Measurements from ENCODE around the gene MTHFD2. TPM values are rescaled to one million over a fixed set of nuclear protein-coding genes. Genes with fewer than 3 reads are reported as not detected.

Gene MTHFD2
- total RNA-seq, 1 experiment from 2014 or later = 205 TPM

DNA sequence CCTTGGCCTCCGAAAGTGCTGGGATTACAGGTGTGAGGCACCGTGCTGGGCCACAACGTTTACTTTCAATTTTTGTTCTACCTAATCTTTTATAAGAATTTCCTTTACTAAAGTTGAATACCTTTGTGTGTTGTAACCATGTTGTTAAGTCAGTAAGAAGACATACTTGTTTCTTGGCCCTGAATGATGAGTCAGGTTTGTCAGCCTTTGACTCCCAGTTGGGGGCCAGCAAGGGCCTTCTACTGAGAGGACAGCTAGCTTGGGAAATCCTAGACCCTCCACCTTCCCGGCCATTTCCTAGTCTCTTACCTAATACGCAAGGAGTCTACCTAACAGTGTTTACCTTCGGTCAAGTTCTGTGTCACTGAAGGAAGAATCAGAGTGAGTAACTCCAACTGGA, 22.7 kb downstream of the MTHFD2 start:
- TF ChIP-seq CTCF (IDR thresholded peaks at IDR 0.05; ENCODE audit: unreplicated experiment) = no peak
- Mint-ChIP-seq H3K9me3 (ENCODE audit: low read depth, unreplicated experiment) (no peaks in the 10 kb centered on the region), H3K27ac (ENCODE audit: unreplicated experiment) (no peak overlapping the region), H3K36me3 (ENCODE audit: insufficient read depth, unreplicated experiment) (peaks cover 49% of the 10 kb centered on the region), H3K27me3 (ENCODE audit: unreplicated experiment) (no peaks in the 10 kb centered on the region), H3K4me1 (ENCODE audit: low read depth, unreplicated experiment) (peaks cover 4% of the 10 kb centered on the region), H3K4me3 (ENCODE audit: low read depth, unreplicated experiment) (no peak overlapping the region)
- intact Hi-C loops (cut with micrococcal nuclease; ENCODE audit: unreplicated experiment) = no loop called here
- CTCF ChIA-PET = no interaction called here
- no peak for DNase-seq
- no TSS peak for BruUV-seq (replicated peaks)

DNA sequence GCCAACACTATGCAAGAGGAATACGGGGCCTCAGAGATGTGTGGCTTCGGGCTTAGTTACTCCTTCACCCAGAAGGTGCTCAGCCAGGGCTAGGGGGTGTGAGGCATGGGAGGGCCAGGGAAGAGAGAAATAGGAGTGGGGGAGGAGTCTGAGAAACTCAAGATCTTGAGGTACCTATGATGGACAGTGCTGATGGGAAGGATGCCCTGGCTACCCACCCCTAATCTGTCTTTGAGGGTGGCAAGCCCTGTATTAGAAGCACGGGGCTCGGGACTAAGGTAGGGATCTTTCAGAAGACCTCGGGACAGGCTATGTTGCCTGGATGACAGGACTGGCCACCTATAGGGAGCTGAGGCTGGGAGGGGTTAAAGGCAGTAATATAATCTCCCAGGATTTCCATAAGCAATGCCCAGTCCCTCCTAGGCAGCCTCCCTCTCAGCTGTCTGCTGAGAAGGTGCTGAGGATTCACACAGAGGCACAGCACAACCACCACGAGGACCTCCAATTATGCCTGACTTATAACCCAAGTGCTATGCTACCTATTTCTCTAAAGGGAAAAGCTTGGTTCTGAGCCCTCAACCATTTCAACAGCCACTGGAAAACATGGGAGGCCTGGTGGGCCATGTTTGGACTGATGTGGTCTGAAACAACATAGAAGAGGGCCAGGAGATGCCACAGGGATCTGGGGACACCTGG, 23.3 kb downstream of the MTHFD2 start:
- CTCF ChIA-PET = no interaction called here
- peaks cover 11% of the 10 kb centered on the region for H3K4me1 Mint-ChIP-seq (ENCODE audit: low read depth, unreplicated experiment)
- DNase-seq = no peak
- no peak overlapping the region for H3K4me3 Mint-ChIP-seq (ENCODE audit: low read depth, unreplicated experiment)
- H3K9me3 Mint-ChIP-seq (ENCODE audit: low read depth, unreplicated experiment) = no peaks in the 10 kb centered on the region
- H3K27ac Mint-ChIP-seq (ENCODE audit: unreplicated experiment) = no peak overlapping the region
- BruUV-seq (replicated peaks) = no TSS peak
- intact Hi-C loops (cut with micrococcal nuclease; ENCODE audit: unreplicated experiment) = no loop called here
- H3K36me3 Mint-ChIP-seq (ENCODE audit: insufficient read depth, unreplicated experiment) = peaks cover 46% of the 10 kb centered on the region
- TF ChIP-seq CTCF (IDR thresholded peaks at IDR 0.05; ENCODE audit: unreplicated experiment) = no peak
- H3K27me3 Mint-ChIP-seq (ENCODE audit: unreplicated experiment) = no peaks in the 10 kb centered on the region

DNA sequence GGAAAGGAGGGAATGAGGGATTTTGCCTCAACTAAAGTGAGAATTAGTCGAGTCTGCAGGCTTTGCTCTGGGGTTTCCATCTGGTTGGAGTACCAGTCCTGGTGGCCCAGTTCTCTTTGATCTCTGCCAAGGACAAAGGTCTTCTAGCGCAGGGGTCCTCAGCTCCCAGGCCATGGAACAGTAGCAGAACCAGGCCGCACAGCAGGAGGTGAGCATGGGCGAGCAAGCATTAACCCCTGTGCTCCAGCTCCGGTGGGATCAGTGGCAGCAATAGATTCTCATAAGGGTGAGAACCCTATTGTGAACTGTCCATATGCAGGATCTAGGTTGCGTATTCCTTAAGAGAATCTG, 23.9 kb downstream of the MTHFD2 start:
- H3K36me3 Mint-ChIP-seq (ENCODE audit: insufficient read depth, unreplicated experiment) = peaks cover 41% of the 10 kb centered on the region
- no peak for DNase-seq
- H3K4me3 Mint-ChIP-seq (ENCODE audit: low read depth, unreplicated experiment) = no peak overlapping the region
- no peaks in the 10 kb centered on the region for H3K9me3 Mint-ChIP-seq (ENCODE audit: low read depth, unreplicated experiment)
- intact Hi-C loops (cut with micrococcal nuclease; ENCODE audit: unreplicated experiment) = no loop called here
- CTCF ChIA-PET = no interaction called here
- no peak for TF ChIP-seq CTCF (IDR thresholded peaks at IDR 0.05; ENCODE audit: unreplicated experiment)
- H3K4me1 Mint-ChIP-seq (ENCODE audit: low read depth, unreplicated experiment) = peaks cover 14% of the 10 kb centered on the region
- BruUV-seq (replicated peaks) = no TSS peak
- peak overlapping the region; percentile 67 for H3K27ac Mint-ChIP-seq (ENCODE audit: unreplicated experiment)
- H3K27me3 Mint-ChIP-seq (ENCODE audit: unreplicated experiment) = no peaks in the 10 kb centered on the region

DNA sequence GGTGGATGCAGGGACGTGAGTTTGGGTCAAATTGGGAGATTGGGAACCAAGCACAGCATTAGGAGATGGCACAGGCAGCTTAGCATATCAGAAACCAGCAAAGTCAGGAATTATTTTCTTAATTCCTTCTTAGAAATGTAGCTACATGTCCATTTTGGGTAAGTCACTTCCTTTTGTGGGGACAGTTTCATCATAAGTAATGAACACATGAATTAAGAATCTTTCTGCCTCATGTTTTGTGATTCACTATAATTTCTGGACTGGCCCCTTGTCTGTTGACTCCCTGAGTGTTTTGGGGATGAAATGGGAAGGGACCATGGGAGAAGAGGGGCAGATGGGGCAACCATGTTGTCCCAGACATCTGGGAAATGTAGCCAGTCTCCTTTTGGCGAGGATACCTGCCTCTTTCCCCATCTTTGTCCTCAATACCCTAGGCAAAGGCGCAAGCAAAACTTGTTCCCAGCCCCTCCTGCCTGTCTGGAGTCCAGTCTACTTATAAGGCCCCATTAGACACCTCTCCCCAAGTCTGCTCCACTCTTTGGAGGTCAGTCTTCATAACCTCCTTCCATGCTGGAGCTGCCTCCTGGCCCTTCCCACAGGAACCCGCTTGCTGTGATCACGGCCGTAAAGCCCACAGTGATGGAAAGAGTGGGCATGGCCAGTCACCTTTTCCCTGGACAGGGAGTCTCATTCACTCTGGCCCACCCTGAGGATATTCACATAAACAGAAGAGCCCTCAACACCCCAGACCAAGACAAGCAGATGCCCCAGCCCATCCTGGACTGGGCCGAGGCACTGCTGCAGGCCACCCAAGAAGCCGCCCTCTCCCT, 25.7 kb downstream of the MTHFD2 start:
- Mint-ChIP-seq H3K4me3 (ENCODE audit: low read depth, unreplicated experiment) (no peak overlapping the region), H3K27ac (ENCODE audit: unreplicated experiment) (no peak overlapping the region), H3K9me3 (ENCODE audit: low read depth, unreplicated experiment) (no peaks in the 10 kb centered on the region), H3K4me1 (ENCODE audit: low read depth, unreplicated experiment) (peaks cover 14% of the 10 kb centered on the region), H3K27me3 (ENCODE audit: unreplicated experiment) (no peaks in the 10 kb centered on the region), H3K36me3 (ENCODE audit: insufficient read depth, unreplicated experiment) (peaks cover 29% of the 10 kb centered on the region)
- DNase-seq = no peak
- BruUV-seq (replicated peaks) = no TSS peak
- intact Hi-C loops (cut with micrococcal nuclease; ENCODE audit: unreplicated experiment) = no loop called here
- no peak for TF ChIP-seq CTCF (IDR thresholded peaks at IDR 0.05; ENCODE audit: unreplicated experiment)
- CTCF ChIA-PET = no interaction called here
